Neural progenitor cell (in vitro differentiated cells): ENCODE results near the gene ATP6AP2. TPM values are rescaled to one million over a fixed set of nuclear protein-coding genes. Genes with fewer than 3 reads are reported as not detected.

Experiments
- DNase-seq: peaks from one replicate; pipeline ENCODE4 v3.0.0-alpha.2; 2016; ENCODE audit warnings: low spot score
- H2AFZ ChIP-seq: fragments of 200-600 bp; sonication (generic); replicated peaks from 2 replicates; pipeline ENCODE4 v1.6.1; 2016; ENCODE audit warnings: antibody characterized with exemption
- H3F3A ChIP-seq: fragments of 200-600 bp; sonication (generic); 2 replicates; pipeline ENCODE4 v1.6.1; 2016; ENCODE audit warnings: antibody characterized with exemption, low read depth
- H3K27ac ChIP-seq: fragments of 200-600 bp; sonication (generic); 2 replicates; pipeline ENCODE4 v1.5.1; 2016; ENCODE audit warnings: mild to moderate bottlenecking
- H3K27me3 ChIP-seq: fragments of 200-600 bp; sonication (generic); 2 replicates; pipeline ENCODE4 v1.6.1; 2016; ENCODE audit warnings: mild to moderate bottlenecking, moderate library complexity
- H3K36me3 ChIP-seq: fragments of 200-600 bp; sonication (generic); 2 replicates; pipeline ENCODE4 v1.5.1; 2016
- H3K4me1 ChIP-seq: fragments of 200-600 bp; sonication (generic); 2 replicates; pipeline ENCODE4 v1.6.1; 2016; ENCODE audit warnings: mixed run types
- H3K4me2 ChIP-seq: fragments of 200-600 bp; sonication (generic); 2 replicates; pipeline ENCODE4 v1.6.1; 2016
- H3K4me3 ChIP-seq: fragments of 200-600 bp; sonication (generic); 2 replicates; pipeline ENCODE4 v1.5.1; 2016
- H3K79me2 ChIP-seq: fragments of 200-600 bp; sonication (generic); 2 replicates; pipeline ENCODE4 v1.6.1; 2016; ENCODE audit warnings: low read depth
- H3K9ac ChIP-seq: fragments of 200-600 bp; sonication (generic); 2 replicates; pipeline ENCODE4 v1.6.1; 2016
- H3K9me3 ChIP-seq: fragments of 200-600 bp; sonication (generic); 2 replicates; pipeline ENCODE4 v1.5.1; 2016; ENCODE audit warnings: low read depth
- H4K20me1 ChIP-seq: fragments of 200-600 bp; sonication (generic); 2 replicates; pipeline ENCODE4 v1.6.1; 2016; ENCODE audit warnings: low read depth
- H3K27ac Mint-ChIP-seq: 3 replicates; pipeline ENCODE4 v1.8.0; 2021; ENCODE audit warnings: mixed read lengths
- H3K27me3 Mint-ChIP-seq: 2 replicates; pipeline ENCODE4 v1.8.0; 2022; ENCODE audit warnings: low read depth, mild to moderate bottlenecking, inconsistent platforms, moderate library complexity, mixed read lengths; ENCODE audit not compliant: insufficient read depth
- H3K36me3 Mint-ChIP-seq: 3 replicates; pipeline ENCODE4 v1.8.0; 2021; ENCODE audit warnings: mixed read lengths
- H3K4me1 Mint-ChIP-seq: 3 replicates; pipeline ENCODE4 v1.8.0; 2021; ENCODE audit warnings: mixed read lengths
- H3K4me3 Mint-ChIP-seq: 3 replicates; pipeline ENCODE4 v1.8.0; 2021; ENCODE audit warnings: mild to moderate bottlenecking, moderate library complexity, mixed read lengths
- H3K9me3 Mint-ChIP-seq: 3 replicates; pipeline ENCODE4 v1.8.0; 2020; ENCODE audit warnings: mixed read lengths
- CTCF ChIP-seq: fragments of 200-600 bp; sonication (generic); IDR thresholded peaks from 2 replicates; pipeline ENCODE4 v1.5.1; 2017; ENCODE audit warnings: antibody characterized with exemption, mild to moderate bottlenecking
- EZH2 ChIP-seq: fragments of 200-600 bp; sonication (generic); IDR thresholded peaks from 2 replicates; pipeline ENCODE4 v1.6.1; 2017; ENCODE audit warnings: antibody characterized with exemption, mild to moderate bottlenecking, moderate library complexity
- EZH2phosphoT487 ChIP-seq: fragments of 200-600 bp; sonication (generic); IDR thresholded peaks from 2 replicates; pipeline ENCODE4 v1.6.1; 2017; ENCODE audit warnings: antibody characterized with exemption
- total RNA-seq: library from RNA; depleted of rRNA; stranded (reverse); fragments of >200 nt; gene quantifications from 2 replicates; pipeline ENCODE4 v1.2.3, GENCODE V29; 2015; ENCODE audit warnings: low replicate concordance

Gene ATP6AP2
- total RNA-seq, 1 donor from 2014 or later: 88.1 TPM

GRCh38 chrX:40637687-40638086 is 56.9 kb downstream of the ATP6AP2 start:
- Mint-ChIP-seq H3K27ac (no peak overlapping the region), H3K4me3 (no peak overlapping the region), H3K9me3 (no peaks in the 10 kb centered on the region), H3K4me1 (no peaks in the 10 kb centered on the region), H3K36me3 (peaks cover 15% of the 10 kb centered on the region), H3K27me3 (peaks cover 3% of the 10 kb centered on the region)
- TF ChIP-seq EZH2phosphoT487 (no peak), CTCF (no peak), EZH2 (no peak)
- H3K79me2 ChIP-seq: no peaks in the 10 kb centered on the region
- H3K4me3 ChIP-seq: no peak overlapping the region
- H3K27ac ChIP-seq: no peak overlapping the region
- no peaks in the 10 kb centered on the region for H3K9me3 ChIP-seq
- H4K20me1 ChIP-seq: no peaks in the 10 kb centered on the region
- H3K9ac ChIP-seq: no peak overlapping the region
- H3F3A ChIP-seq: no peaks in the 10 kb centered on the region
- H3K36me3 ChIP-seq: peaks cover 3% of the 10 kb centered on the region
- no peaks in the 10 kb centered on the region for H3K4me1 ChIP-seq
- no peaks in the 10 kb centered on the region for H3K27me3 ChIP-seq
- DNase-seq: no peak
- no peak overlapping the region for H3K4me2 ChIP-seq
- no peak overlapping the region for H2AFZ ChIP-seq

GRCh38 chrX:40644176-40644575 is 63.4 kb downstream of the ATP6AP2 start:
- Histone ChIP-seq H3K4me2 (no peak overlapping the region), H3F3A (peaks cover 14% of the 10 kb centered on the region), H3K27ac (no peak overlapping the region), H3K9ac (no peak overlapping the region), H3K4me3 (no peak overlapping the region), H3K4me1 (peaks cover 6% of the 10 kb centered on the region), H4K20me1 (peaks cover 5% of the 10 kb centered on the region), H3K79me2 (peaks cover 20% of the 10 kb centered on the region), H3K36me3 (no peaks in the 10 kb centered on the region), H3K9me3 (no peaks in the 10 kb centered on the region), H2AFZ (no peak overlapping the region), H3K27me3 (no peaks in the 10 kb centered on the region)
- H3K27me3 Mint-ChIP-seq: peaks cover 4% of the 10 kb centered on the region
- peaks cover 8% of the 10 kb centered on the region for H3K36me3 Mint-ChIP-seq
- TF ChIP-seq EZH2 (no peak), EZH2phosphoT487 (no peak), CTCF (no peak)
- no peaks in the 10 kb centered on the region for H3K9me3 Mint-ChIP-seq
- H3K4me1 Mint-ChIP-seq: peaks cover 12% of the 10 kb centered on the region
- no peak overlapping the region for H3K27ac Mint-ChIP-seq
- no peak overlapping the region for H3K4me3 Mint-ChIP-seq
- DNase-seq: no peak

- TF ChIP-seq EZH2: no peak
- no peak for TF ChIP-seq CTCF
- no peak for TF ChIP-seq EZH2phosphoT487
- no peak overlapping the region for H2AFZ ChIP-seq
- H3K9me3 ChIP-seq: no peaks in the 10 kb centered on the region
- H3K4me2 ChIP-seq: no peak overlapping the region
- no peak overlapping the region for H3K4me3 ChIP-seq
- Mint-ChIP-seq H3K4me3 (peak overlapping the region; percentile 79), H3K27me3 (peaks cover 4% of the 10 kb centered on the region), H3K27ac (no peak overlapping the region), H3K36me3 (peaks cover 8% of the 10 kb centered on the region), H3K9me3 (no peaks in the 10 kb centered on the region), H3K4me1 (peaks cover 12% of the 10 kb centered on the region)
- peaks cover 6% of the 10 kb centered on the region for H3K4me1 ChIP-seq
- no peak for DNase-seq
- H3K79me2 ChIP-seq: peaks cover 20% of the 10 kb centered on the region
- no peaks in the 10 kb centered on the region for H3K27me3 ChIP-seq
- peaks cover 14% of the 10 kb centered on the region for H3F3A ChIP-seq
- H3K9ac ChIP-seq: no peak overlapping the region
- no peak overlapping the region for H3K27ac ChIP-seq
- H4K20me1 ChIP-seq: peaks cover 5% of the 10 kb centered on the region
- no peaks in the 10 kb centered on the region for H3K36me3 ChIP-seq
These were observed 64.1 kb downstream of the ATP6AP2 start for GRCh38 chrX:40644821-40645358.
